Measurements from ENCODE around the gene TMEM170A.

Gene TMEM170A

DNA sequence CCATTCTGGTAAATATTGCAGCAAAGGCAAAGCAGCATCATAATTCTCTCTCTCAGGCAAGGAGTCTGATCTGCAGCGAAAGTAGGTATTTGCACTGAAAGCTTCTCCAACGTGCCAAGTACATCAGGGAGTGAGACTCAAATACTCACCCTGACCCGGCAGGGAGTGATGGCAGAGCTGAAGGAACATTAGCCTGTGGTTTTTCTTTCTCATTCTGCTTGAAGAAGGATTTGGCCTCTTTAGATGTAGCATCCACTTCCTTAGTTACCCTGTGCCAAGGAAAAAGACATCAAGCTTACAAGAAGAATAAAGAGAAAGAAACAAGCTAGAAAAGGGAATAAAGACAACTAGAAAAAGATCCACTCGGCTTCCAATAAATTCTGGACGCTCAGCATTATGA lies 69.5 kb downstream of the TMEM170A start:
- no peak for FAIRE-seq
